GM23338 (cell line): ENCODE measurements around the gene IL31.

ENCODE experiments used
- CREB1 ChIP-seq: fragments of 250-450 bp; sonication (Bioruptor Pico); IDR thresholded peaks from 2 replicates; pipeline ENCODE4 v1.5.0; 2020; ENCODE audit warnings: low read depth, mild to moderate bottlenecking, moderate library complexity
- EZH2 ChIP-seq: fragments of 200-600 bp; sonication (generic); IDR thresholded peaks from one replicate; pipeline ENCODE4 v1.8.0; 2017; ENCODE audit warnings: antibody characterized with exemption, mild to moderate bottlenecking, low read depth; ENCODE audit not compliant: unreplicated experiment
- EZH2phosphoT487 ChIP-seq: fragments of 200-600 bp; sonication (generic); IDR thresholded peaks from one replicate; pipeline ENCODE4 v1.8.1; 2018; ENCODE audit warnings: antibody characterized with exemption; ENCODE audit not compliant: unreplicated experiment
- JUNB ChIP-seq: IDR thresholded peaks from one replicate; pipeline ENCODE4 v1.6.1; 2016; ENCODE audit warnings: antibody characterized with exemption; ENCODE audit not compliant: unreplicated experiment
- NANOG ChIP-seq: IDR thresholded peaks from 2 replicates; pipeline ENCODE4 v1.6.1; 2016; ENCODE audit warnings: antibody characterized with exemption, borderline replicate concordance
- POLR2AphosphoS5 ChIP-seq: IDR thresholded peaks from 2 replicates; pipeline ENCODE4 v1.6.1; 2016; ENCODE audit warnings: antibody characterized with exemption, low read depth
- STAT1 ChIP-seq: IDR thresholded peaks from one replicate; pipeline ENCODE4 v1.6.1; 2016; ENCODE audit warnings: antibody characterized with exemption; ENCODE audit not compliant: unreplicated experiment
- ZNF114 ChIP-seq: fragments of 250-450 bp; sonication (Bioruptor Pico); IDR thresholded peaks from 2 replicates; pipeline ENCODE4 v1.5.0; 2020; ENCODE audit warnings: mild to moderate bottlenecking, moderate library complexity
- TF ChIP-seq, protein P1 (sequence below), 2 experiments: fragments of 200-600 bp in 1 of 2; sonication (generic) in 1 of 2; conservative IDR thresholded peaks; 2 replicates each; pipeline versions ENCODE4 v1.5.1 to v1.6.1; 2016 to 2017; ENCODE audit warnings: antibody characterized with exemption in 2 of 2, low read depth in 2 of 2, mild to moderate bottlenecking in 2 of 2, moderate library complexity in 1 of 2
- TF ChIP-seq, protein P2 (sequence below): IDR thresholded peaks from 2 replicates; pipeline ENCODE4 v1.6.1; 2016; ENCODE audit warnings: antibody characterized with exemption
- TF ChIP-seq, protein P3 (sequence below): IDR thresholded peaks from one replicate; pipeline ENCODE4 v1.6.1; 2018; ENCODE audit warnings: antibody characterized with exemption; ENCODE audit not compliant: unreplicated experiment

DNA sequence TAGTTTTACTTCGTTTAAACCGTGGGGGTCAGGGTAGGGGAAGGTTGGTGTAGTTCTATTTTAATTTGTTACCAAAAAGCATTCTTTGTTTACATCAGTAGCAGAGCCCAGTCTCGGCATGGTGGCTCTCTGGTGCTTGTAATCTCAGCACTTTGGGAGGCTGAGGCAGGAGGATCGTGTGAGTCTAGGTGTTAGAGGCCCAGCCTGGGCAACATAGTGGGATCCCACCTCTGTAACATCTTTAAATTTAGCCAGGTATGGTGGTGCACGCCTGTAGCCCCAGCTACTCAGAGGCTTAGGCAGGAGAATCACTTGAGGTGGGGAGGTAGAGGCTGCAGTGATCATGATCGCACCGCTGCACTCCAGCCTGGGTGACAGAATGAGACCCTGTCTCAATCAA, 11.1 kb upstream of the IL31 start:
- TF ChIP-seq EZH2 (no peak), NANOG (no peak), EZH2phosphoT487 (no peak), POLR2AphosphoS5 (no peak), JUNB (no peak), ZNF114 (CRISPR knock-in tag) (no peak), CREB1 (CRISPR knock-in tag) (no peak), STAT1 (no peak)
- TF ChIP-seq, protein P1, sequence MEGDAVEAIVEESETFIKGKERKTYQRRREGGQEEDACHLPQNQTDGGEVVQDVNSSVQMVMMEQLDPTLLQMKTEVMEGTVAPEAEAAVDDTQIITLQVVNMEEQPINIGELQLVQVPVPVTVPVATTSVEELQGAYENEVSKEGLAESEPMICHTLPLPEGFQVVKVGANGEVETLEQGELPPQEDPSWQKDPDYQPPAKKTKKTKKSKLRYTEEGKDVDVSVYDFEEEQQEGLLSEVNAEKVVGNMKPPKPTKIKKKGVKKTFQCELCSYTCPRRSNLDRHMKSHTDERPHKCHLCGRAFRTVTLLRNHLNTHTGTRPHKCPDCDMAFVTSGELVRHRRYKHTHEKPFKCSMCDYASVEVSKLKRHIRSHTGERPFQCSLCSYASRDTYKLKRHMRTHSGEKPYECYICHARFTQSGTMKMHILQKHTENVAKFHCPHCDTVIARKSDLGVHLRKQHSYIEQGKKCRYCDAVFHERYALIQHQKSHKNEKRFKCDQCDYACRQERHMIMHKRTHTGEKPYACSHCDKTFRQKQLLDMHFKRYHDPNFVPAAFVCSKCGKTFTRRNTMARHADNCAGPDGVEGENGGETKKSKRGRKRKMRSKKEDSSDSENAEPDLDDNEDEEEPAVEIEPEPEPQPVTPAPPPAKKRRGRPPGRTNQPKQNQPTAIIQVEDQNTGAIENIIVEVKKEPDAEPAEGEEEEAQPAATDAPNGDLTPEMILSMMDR (conservative IDR thresholded peaks at IDR 0.05; ENCODE audit: low read depth in 2 of 2) = no peak
- TF ChIP-seq, protein P2, sequence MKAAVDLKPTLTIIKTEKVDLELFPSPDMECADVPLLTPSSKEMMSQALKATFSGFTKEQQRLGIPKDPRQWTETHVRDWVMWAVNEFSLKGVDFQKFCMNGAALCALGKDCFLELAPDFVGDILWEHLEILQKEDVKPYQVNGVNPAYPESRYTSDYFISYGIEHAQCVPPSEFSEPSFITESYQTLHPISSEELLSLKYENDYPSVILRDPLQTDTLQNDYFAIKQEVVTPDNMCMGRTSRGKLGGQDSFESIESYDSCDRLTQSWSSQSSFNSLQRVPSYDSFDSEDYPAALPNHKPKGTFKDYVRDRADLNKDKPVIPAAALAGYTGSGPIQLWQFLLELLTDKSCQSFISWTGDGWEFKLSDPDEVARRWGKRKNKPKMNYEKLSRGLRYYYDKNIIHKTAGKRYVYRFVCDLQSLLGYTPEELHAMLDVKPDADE = no peak
- TF ChIP-seq, protein P3, sequence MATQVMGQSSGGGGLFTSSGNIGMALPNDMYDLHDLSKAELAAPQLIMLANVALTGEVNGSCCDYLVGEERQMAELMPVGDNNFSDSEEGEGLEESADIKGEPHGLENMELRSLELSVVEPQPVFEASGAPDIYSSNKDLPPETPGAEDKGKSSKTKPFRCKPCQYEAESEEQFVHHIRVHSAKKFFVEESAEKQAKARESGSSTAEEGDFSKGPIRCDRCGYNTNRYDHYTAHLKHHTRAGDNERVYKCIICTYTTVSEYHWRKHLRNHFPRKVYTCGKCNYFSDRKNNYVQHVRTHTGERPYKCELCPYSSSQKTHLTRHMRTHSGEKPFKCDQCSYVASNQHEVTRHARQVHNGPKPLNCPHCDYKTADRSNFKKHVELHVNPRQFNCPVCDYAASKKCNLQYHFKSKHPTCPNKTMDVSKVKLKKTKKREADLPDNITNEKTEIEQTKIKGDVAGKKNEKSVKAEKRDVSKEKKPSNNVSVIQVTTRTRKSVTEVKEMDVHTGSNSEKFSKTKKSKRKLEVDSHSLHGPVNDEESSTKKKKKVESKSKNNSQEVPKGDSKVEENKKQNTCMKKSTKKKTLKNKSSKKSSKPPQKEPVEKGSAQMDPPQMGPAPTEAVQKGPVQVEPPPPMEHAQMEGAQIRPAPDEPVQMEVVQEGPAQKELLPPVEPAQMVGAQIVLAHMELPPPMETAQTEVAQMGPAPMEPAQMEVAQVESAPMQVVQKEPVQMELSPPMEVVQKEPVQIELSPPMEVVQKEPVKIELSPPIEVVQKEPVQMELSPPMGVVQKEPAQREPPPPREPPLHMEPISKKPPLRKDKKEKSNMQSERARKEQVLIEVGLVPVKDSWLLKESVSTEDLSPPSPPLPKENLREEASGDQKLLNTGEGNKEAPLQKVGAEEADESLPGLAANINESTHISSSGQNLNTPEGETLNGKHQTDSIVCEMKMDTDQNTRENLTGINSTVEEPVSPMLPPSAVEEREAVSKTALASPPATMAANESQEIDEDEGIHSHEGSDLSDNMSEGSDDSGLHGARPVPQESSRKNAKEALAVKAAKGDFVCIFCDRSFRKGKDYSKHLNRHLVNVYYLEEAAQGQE = no peak
